Ammon's horn (tissue), 1 donor: ENCODE results near the gene MYO19.

Source experiments
- DNase-seq: peaks from one replicate; pipeline ENCODE4 v3.0.0-alpha.2; 2016; ENCODE audit warnings: low spot score

The MYO19 gene, protein sequence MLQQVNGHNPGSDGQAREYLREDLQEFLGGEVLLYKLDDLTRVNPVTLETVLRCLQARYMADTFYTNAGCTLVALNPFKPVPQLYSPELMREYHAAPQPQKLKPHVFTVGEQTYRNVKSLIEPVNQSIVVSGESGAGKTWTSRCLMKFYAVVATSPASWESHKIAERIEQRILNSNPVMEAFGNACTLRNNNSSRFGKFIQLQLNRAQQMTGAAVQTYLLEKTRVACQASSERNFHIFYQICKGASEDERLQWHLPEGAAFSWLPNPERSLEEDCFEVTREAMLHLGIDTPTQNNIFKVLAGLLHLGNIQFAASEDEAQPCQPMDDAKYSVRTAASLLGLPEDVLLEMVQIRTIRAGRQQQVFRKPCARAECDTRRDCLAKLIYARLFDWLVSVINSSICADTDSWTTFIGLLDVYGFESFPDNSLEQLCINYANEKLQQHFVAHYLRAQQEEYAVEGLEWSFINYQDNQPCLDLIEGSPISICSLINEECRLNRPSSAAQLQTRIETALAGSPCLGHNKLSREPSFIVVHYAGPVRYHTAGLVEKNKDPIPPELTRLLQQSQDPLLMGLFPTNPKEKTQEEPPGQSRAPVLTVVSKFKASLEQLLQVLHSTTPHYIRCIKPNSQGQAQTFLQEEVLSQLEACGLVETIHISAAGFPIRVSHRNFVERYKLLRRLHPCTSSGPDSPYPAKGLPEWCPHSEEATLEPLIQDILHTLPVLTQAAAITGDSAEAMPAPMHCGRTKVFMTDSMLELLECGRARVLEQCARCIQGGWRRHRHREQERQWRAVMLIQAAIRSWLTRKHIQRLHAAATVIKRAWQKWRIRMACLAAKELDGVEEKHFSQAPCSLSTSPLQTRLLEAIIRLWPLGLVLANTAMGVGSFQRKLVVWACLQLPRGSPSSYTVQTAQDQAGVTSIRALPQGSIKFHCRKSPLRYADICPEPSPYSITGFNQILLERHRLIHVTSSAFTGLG

DNA sequence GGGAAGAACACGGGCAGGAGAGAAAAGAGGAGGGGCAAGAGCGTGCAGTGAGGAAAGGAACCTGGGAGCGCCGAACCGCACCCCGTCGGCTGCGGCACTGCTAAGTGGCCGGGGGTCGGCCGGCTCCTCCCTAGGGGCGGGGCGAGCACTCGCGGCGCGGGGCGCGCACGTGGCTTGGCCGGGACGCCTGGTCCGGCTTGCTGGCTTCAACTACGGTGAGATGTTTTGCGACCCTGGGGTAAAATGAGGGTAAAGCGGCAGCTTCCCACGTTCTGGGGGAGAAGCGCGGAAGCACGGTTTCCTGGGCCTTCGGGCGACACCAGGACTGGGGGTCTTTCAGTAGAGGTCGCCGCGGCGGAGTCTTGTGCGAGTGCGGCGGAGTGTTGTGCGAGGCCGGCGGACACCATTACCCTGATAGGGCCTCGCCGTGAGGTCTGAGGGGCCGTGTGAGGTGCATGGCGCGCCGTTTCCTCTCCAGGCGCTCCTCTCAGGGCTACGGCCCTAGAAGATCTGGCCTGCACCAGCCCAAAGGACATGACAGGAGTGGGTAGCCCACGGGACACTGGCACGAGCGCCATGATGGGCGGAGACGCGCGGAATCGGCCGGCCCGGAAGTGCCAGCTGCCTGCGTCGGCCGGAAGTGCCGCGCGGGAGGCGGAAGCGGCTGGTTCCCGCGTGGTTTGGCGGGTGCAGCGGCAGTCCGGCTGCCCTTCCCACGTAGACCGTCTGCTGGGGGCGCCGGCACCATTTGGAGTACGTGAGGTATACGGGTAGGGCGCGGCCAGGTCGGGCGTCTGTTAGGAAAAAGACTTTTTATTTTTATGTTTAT lies at the start of gene MYO19, which contains the start of gene PIGW:
MYO19 (minus strand) TSS at position 29 of the 829 bp plus-strand sequence. CDS start 2,330 bp downstream, outside the sequence.
PIGW (plus strand) TSS at position 148 of the 829 bp plus-strand sequence. CDS start 2,115 bp downstream, outside the sequence.
- peak; percentile 88 for DNase-seq

DNA sequence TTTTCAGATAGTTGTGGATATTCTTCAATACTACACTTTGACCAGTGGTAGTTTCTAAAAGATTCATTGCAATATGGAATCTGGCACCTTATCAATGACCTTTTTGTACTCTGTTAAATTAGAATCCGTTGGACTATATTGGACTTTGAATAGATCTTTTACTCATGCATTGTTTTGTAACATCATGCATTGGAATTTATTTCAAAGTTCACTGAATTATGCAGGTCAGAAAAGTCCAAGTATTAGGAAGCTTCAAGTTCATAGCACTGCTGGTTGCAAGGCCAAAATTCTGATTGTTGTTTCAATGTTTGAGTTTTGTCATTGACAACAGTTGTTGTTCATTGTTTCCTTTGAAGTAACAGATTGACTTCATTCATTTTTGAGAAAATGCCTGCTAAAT lies 49.1 kb upstream of the MYO19 start:
- no peak for DNase-seq

DNA sequence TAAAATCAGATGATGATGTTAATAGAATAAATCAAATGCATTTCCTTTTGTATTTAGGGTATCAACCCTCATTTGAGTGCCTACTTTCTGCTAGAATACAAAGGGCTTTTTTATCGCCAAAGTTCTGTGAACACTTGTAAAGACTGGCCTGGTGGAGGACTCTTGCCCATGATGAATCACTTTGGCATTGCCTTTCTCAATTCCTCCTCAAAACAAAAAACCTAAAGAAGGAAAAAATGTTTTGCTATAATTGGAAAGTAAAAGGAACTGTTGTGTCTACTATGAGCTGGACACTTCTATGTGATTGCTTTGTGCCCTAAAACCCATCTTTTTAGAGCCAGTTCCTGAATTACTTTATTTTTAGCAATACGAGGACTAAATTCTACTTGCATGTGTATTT lies 44.0 kb upstream of the MYO19 start:
- no peak for DNase-seq

DNA sequence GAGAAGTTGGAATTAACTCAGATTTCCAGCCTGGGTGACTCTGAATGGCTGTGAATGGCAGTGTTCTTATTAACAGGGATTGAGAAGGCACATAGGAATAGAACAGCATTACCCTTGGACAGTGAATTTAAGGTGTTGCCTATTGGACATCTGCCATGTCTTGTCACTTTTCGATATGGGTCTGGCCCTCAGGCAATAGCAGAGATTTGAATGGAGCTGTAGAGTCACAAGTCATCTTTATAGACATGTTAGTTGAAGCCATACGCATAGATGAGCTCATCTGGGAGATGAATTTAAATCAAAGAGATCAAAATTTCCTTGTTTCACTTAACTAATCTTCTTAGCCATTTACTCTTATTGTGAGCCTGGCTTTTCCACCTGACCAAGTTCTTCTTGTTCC lies 42.1 kb upstream of the MYO19 start:
- DNase-seq, result no peak

DNA sequence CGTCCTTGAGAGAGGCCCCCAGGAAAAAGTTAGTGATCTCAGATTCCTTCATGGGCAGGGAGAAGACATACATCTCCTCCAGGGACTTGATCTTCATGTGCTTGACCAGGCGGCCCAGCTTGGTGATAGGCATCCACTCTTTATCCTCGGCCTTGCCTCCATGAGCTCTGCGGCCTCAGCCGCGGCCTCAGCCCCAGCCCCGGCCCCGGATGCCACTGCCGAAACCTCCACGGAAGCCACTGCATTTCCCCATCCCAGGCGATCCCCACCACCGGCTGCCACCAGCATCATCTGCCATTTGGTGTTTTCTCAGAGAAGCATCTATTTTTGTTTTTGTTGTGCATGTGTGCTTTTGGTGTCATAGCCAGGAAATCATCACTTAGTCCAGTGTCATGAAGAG lies 40.4 kb upstream of the MYO19 start:
- no peak for DNase-seq

DNA sequence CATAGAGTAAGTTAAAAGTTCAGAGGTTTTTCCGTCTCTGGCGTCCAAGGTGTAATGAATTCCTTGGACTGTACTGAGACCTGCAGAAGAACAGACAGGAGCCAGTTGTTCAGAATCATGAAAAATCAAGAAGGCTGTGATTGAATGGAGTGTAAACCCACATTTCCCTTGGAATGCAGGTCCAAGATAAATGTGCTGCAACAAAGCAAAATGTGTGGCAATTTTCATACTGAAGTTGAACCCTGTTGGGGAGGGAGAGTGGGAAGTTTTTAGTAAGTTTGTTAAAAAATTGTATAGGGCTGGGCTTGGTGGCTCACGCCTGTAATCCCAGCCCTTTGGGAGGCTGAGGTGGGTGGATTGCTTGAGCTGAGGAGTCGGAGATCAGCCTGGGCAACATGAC lies 31.4 kb upstream of the MYO19 start:
- DNase-seq, result no peak

DNA sequence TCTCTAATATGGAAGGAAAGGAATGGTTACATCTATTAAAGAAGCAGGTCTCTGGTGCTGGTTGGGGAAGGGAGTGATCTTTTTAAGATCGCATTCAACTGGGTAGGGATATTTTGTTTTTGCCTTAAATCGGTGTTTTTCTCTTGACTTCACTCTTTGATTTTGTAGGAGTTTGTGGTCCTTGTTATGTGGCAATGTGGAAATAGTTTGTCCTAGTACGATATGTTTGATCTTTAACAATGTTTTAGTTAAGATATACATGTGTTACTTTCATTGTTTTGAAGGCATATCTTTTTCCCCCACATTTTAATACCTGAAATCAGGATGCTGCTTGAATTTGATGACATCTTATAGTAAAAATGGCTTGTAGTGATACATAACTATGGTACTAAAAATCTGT lies 18.8 kb upstream of the MYO19 start:
- DNase-seq, result no peak

DNA sequence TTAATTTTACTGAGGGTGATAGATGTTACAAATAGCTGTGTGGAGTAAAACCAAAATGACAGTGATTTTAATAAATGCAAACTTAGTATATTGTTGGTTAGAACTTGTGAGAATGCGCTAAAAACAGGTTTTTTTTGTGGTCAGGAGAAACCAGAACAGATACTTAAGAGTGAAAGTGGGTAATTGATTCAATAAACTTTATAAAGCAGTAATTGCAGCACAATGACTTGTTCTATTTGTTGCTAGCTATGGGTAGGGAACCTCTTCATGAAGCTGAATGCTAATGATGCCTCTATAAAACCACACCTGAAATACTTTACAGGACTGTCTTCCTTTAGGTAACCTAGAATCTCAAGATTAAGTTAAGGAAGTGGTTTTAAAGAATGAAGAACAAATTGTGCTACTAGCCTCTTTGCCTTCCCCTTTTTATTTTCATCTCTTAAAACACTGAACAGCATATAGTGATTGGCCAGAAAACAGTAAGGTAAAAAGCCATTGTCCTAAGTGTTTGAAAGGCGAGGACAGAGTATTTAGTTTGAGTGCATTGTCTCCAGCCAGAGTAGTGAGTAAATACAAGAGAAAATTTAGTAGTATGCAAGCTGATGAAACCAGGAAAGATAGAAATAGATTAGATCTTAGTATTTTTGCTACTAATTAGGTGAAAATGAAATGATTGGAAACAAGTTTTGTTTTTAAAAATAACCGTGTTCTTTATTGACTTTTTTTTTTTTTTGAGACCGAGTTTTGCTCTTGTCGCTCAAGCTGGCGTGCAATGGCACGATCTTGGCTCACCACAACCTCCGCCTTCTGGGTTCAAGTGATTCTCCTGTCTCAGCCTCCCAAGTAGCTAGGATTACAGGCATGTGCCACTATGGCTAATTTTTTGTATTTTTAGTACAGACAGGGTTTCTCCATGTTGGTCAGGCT lies 16.1 kb upstream of the MYO19 start:
- no peak for DNase-seq

DNA sequence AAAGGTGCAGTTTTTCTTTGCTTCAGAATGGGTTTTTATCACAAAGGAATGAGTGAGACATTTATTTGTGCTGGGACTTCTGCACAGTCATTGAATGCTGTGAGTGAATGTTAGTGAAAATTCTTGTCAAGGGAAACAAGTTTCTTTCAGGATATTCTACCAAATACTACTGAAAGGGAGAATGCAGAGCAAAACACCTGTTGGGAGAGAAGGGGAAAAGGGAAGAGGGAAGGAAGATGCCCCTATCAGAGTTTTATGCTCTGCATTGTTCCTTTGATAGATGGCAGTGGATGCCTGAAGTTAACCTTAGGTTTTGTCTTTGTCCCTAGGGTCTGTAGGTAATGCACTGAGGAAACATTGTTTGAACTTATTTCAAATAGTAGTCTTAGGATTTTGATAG lies 13.1 kb upstream of the MYO19 start:
- DNase-seq, result no peak

DNA sequence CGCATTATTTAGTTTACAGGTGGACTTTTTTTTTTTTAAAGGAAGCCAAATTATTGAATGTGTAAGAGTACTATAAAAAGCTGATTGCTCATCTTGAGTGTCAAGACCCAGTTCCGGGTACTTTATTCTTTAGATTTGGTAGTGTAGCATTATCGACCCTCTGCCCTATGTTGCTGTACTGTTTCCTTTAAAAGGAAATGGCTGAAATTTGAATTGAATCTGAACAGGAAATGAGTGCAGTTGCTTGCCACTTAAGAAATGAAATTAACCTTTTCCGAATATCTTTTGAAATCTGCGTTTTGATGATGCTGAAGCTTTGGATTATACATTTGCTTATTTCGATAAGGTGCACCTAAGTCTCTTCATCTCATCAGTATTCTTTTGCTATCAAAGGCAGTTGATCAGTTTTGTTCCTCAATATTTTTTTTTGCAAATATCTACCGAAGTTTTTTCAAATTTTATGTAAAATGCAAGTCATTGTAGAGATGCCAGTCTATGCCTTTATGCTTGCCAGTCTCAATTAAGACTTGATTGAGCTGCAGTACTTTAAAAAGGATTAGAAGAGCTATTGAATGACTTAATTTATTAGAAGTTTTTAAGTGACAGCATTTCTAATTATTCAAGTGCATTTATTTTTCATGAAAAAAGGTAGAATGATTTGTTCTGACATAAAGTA lies 11.9 kb upstream of the MYO19 start:
- DNase-seq, result no peak

DNA sequence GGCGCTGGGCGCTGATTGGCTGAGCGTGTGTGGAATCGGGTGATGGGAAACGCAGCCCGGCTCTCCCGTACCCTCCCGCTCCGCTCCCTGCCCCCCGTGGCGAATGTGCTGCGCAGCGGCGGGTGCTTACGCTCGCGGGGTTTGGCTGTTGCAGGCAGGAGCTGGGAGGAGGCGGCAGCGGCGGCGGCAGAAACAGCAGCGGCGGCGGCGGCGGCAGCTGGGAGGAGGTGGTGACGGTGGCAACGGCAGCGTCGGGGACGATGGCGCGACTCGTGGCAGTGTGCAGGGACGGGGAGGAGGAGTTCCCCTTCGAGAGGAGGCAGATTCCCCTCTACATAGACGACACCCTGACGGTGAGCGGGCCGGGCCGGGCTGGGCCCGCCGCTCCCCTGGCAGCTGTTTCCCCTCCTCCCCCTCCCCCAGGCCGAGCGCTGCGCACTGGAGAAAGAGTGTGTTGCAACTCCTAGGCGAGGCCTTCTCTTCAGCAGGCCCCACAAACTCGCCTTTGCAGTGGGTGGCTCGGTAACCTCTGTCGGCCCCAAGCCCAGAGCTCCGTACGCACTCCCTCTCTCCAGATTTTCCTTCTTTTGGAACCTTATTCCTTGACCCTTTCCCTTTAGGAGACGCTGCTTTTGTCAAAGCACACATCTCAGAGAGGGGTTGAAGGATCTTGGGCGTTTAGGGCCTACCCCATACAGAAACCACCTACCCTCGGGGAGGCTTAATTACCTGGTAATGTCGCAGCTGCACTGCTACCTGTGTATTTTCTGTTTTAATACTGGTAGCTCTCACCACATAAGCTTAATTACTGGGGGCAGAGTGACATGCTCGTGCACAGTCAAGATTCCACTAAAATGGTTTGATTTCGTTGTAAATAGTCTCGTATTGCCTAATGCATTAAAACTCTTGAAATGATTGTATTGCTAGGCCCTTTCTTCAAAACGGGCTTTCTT lies 11.1 kb upstream of the MYO19 start:
- peak; percentile 97 for DNase-seq

DNA sequence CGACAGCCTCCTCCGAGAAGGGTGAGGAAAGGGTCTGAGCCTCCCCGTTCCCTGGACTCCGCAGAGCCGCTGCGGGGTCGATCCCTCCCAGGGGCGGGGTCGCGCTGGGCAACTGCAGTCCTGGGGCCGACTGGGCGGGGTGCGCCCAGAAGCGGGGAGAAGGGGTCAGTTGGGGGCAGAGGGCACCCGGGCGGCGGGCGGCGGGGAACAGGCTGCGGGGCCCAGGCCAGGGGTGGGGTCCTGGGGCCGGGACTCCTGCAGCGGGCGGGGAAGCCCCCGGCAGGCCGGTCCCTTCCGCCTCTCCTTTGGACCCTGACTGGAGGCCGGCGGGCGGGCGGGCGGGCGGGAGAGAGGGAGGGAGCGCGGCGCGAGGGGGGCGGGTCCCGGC lies 10.4 kb upstream of the MYO19 start:
- DNase-seq, result no peak

DNA sequence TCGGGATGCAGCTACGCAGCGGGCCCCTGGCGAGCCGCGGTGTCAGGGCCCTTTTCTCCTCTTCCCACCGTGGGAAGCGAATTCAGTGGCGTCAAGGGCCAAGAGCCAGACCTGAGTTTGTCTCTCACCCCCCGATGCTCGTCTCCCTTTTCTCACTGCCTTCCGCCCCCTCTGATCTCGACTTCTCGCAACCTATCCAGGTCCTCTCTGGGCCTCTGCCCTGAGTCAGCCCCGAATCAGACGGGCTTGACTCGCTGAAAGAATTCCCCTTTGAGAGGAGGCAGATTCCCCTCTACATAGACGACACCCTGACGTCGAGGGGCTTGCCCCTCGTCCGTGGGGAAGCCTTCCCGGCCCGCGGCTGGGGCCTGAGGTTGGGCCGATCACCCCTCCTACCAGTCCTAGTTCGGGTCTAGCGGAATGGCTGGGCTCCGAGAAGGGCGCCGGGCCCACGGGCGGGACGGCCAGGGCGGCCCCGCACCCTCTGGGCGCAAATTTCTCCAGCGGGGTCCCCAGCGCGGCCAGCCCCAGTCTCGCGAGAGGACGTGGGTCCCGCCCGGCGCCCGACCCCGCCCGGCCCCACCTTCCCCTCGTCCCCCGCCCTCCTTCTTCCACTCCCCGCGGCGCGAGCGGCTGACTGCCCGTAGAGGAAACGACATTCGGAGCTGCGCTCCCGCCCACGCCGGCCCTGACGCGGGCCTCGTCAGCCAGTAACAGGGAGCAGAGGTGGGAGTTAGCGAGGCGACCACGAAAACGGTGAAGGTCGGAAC lies 9.8 kb upstream of the MYO19 start, which contains the start of gene GGNBP2:
GGNBP2 (plus strand) TSS at position 613 of the 770 bp plus-strand sequence. CDS start 806 bp downstream, outside the sequence.
- DNase-seq, result peak; percentile 93

DNA sequence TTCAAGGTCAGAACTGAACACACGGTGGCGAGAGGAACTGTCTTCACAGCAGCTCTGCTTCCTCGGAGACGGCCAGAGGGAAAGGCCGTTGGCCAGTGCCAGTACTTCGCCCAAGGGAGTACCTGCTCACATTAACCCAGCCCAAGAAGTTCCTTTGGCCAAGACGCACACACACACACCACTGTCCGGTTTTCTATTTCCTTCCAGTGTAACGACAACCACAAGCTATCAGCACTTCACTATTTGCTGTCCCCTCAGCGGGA lies 9.3 kb upstream of the MYO19 start:
- DNase-seq, result no peak

DNA sequence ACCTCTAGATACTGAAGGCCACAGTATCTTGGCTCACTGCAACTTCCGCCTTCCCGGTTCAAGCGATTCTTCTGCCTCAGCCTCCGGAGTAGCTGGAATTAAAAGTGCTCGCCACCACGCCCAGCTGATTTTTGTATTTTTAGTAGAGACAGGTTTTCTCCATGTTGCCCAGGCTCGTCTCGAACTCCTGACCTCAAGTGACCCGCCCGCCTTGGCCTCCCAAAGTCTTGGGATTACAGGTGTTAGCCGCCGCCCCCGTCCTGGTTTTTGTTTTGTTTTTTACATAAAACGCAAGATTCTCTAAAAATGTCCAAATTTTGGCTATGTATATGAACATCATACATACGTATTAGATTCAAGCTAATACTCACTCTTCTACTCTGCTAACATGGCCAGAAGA lies 8.1 kb upstream of the MYO19 start:
- no peak for DNase-seq

DNA sequence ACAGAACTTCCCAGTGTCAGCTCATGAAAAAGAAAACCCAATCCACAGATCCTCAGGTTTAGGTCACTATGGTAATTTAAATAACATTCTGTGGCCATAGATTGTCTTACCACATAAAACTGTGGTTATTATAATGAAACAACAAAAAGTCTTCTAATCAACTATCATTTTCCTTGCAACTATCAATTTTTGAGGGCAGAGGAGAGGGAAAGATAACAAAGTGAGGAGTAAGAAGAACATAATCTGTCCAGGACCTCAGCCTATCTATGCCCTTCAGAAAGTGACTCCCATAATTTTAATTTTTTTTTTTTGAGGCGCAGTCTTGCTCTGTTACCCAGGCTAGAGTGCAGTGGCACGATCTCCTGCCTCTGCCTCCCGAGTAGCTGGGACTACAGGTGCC lies 6.0 kb upstream of the MYO19 start:
- DNase-seq, result no peak

DNA sequence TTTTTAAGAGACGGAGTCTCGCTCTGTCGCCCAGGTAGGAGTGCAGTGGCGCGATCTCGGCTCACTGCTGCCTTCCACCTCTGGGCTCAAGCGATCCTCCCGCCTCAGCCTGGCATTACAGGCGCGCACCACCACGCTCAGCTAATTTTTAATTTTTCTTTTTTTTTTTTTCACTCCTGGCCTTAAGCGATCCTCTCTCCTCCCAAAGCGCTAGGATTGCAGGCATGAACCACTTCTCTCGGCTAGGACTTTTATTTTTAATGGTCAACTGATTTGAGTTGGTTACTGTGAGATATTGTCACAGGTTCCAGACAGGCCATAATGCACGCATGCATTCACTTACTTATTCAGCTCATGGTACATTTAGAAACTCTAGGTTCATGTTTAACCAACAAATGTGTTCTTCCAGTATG lies 1.0 kb upstream of the MYO19 start:
- DNase-seq, result no peak
